Lung microvascular endothelial cell (primary cell): ENCODE results near the gene PC. TPM values are rescaled to one million over a fixed set of nuclear protein-coding genes. Genes with fewer than 3 reads are reported as not detected.

Experiments
- DNase-seq, 2 donors: peaks; one replicate each; pipeline versions ENCODE4 v3.0.0 to v3.0.0-alpha.2; 2010; ENCODE audit warnings: low read depth in 2 of 2
- total RNA-seq: library from RNA; depleted of rRNA; stranded (reverse); fragments of >200 nt; gene quantifications from 2 replicates; pipeline ENCODE4 v1.2.1, GENCODE V29; 2014

PC gene
- total RNA-seq, 1 donor from 2014 or later: 10.5 TPM

DNA sequence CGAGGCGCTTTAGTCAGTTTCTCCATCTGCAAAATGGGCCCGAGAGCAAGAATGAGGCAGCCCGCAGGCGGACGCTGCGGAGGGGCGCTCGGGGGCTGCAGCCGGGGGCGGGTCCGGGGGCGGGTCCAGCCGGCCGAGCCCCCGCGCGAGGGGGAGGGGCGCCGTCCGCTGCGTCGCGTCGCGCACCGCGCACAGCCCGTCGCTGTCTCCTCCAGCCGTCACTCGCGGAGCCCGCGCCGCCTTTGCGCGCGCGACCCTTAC, 282 bp downstream of the PC start:
- DNase-seq: no peak

DNA sequence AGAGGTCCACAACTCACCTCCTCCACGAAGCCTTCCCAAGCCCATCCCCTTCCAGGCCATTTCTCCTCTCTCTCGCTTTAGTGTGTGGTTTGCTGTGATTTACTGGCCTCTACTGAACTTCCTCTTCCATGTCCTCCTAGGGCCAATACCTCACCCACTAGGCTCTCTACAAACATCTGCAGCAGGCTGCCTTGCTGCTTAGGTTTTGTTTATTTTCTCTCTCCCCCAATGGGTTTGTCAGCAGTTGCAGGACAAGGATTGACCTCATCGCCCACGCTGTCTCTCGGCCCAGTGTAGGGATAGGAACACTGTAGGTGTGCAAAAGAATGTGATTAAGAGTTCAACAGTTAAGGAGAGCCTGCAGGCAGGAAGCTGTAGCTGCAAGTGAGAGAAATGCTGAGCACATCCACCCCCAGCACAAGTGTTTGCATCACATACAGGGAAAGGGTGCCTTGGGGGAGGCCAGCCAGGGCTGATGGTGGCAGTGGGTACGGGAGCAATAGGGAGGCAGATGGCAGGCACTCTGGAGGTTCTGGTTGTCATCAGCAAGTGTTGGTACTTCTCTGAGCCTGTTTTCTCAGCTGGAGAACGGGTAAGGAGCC, 1.4 kb downstream of the PC start:
- no peak for DNase-seq

- DNase-seq: no peak
Measured at GRCh38 chr11:66953081-66953833, 4.9 kb downstream of the PC start.

- DNase-seq: peak; percentile 28
Measured at GRCh38 chr11:66951927-66952337, 6.3 kb downstream of the PC start.

DNA sequence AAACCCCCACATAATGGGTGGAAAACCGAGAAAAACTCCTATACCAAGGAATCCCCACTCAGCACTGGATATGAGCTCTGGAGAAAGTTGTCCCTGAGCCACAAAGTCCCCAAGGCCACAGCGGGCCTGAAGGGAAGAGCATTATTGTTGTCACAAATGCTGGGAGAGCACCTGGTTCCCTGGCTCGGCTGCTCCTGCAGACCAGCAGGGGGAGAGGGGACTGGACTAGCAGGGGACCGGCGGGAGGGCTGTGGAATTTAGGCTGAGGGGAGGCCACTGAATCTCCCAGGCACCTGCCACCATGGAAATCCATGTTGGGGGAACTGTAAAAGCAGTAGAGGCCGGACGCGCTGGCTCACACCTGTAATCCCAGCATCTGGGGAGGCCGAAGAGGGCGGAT, 7.0 kb downstream of the PC start:
- no peak for DNase-seq

DNA sequence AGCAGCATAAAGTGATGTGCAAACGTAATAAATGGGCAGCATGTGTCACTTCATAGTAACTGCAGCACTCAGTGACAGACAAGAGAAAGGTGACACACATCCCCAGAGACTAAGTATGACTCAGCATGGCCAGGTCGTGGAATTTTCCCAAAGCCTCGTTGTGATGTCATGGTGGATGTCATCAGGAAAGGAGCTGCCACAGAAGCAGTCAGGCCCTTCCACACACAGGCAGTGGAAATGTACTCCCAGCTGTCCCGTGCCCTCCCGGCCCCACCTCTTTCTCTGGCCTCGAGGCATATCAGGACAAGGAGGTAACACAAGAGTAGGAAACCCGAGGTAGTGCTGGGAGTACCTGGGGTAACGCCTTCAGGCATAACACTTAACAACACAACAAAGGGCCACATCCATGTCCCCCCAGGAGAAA, 8.1 kb downstream of the PC start:
- DNase-seq: peak; percentile 89 to 98

DNA sequence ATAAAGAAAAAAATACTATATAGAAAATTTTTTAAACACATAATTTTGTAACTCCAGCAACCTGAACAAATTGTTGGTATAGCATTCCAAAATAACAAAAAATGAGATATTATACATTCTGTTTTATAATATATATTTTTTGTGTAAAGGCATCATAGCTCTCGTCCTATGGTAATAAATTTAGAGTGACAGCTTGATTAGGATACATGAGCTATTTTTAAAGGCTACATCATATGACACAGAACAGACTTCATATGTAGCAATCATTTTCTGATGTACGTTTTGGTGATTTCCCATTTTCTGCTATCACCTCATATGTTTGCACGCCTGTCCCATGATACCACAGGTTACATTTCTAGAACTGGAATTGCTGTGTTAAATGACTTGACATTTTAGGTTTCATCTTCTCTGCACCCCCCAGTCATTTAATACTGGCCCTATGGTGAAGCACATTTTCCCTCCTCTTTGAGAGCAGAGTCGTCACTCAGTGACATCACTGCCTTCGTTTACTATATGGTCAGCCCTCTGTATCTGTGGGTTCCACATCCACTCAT, 19.5 kb downstream of the PC start:
- no peak for DNase-seq

DNA sequence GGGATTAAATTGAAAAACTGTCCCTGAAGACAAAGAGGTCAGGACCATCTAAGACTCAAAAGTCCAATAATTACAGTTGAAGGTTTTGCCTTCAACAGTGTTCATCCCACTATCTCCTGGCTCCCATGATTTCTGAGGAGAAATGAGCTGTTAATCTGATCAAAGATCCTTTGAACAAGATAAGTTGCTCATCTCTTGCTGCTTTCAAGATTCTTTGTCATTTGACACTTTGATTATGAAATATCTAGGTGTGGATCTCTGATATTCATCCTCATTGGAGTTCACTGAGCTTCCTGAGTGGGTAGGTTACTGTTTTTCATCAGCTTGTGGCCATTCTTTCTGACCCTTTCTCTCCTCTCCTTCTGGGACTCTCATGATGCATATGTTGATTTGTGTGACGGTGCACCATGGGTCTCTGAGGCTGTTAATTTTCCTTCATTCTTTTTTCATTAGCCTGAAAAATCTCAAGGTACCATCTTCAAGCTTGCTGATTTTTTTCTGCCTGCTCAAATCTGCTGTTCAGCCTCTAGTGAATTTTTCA, 20.9 kb downstream of the PC start:
- DNase-seq: no peak

- no peak for DNase-seq
Measured at GRCh38 chr11:66936311-66936711, 21.9 kb downstream of the PC start.

DNA sequence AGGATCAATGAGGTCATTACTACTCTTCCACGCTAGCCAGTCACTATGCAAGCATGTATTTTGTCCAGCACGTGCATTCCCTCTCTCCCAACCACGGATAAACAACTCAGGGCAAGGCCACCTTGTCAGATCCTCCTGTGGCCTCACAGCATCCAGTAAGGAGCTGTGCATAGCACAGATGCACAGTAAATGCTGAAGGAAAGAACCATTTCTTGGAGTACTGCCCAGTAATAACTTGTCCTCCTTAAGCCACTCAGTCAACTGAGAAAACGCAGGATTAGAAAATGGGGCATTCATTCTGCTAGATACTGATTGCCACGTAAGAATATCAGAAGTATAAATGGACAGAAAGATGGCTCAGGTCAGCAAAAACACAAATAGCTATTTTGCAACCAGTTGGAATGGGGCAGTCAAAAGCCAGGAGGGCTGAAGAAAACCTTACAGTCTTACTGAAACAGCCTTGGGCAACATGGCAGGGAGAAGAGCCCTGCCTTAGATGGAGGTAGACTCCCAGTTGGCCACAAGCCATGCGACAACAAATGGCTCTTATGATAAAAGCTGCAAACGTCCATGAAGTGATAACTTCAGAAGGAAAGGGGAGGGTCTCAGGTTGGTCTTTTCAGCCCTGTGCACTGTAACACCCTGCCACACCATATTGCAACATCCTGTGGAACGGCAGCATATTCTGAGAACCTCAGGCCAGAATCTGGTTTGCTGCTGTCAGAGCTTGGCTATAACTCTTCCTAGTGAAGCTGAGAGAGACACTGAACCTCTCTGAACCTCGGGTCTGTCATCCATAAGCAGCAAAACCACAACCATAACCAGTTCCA, 23.0 kb downstream of the PC start:
- DNase-seq: no peak

- DNase-seq: no peak
Measured at GRCh38 chr11:66933531-66933930, 24.7 kb downstream of the PC start.

DNA sequence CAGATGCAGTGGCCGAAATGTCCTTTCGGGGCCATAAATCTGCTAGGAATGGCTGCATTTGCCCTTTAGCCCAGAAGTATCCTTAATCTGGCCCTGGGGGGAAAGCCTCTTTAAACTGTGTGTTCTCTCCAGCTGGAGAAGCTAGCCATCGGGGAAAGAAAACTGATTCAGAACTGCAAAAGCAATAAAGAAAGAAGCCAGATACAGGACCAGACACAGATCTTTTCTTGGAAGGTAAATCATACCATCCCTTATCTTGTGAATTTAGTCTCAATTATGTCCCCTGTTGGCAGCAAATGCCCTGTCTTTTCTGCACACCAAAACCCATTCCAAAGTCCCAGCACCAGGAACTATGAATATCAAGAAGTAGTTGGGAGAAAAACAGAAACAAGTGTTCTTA, 25.6 kb downstream of the PC start:
- DNase-seq: no peak

DNA sequence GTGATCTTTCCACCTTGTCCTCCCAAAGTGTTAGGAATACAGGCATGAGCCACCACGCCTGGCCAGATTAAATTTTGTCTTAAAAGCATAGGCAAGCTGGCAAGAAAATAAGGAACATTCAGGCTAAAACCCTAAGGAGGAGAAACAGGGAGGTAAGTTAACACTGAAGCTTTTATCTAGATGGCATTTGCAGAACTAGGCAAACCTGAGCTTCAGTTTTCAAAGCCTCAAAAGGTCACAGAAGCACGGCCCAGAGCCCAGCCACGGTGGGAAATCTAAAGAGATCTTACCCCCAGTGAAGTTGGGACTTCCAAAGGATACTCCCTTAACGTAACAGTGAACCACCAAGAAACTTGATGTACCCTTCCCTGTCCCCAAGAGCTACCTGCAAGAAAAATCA, 28.4 kb downstream of the PC start:
- no peak for DNase-seq

DNA sequence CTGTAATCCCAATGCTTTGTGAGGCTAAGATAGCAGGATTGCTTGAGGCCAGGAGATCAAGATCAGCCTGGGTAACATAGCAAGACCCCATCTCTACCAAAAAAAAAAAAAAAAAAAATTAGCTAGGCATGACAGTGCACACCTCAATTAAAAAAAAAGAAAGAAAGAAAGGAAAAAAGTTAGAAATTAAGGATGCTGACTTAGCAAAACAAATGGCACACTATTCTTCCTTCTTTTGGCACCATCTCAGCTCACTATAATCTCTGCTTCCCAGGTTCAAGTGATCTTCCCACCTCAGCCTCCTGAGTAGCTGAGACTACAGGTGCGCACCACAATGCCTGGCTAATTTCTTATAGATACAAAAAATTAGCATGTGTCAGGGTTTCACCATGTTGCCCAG, 33.9 kb downstream of the PC start:
- no peak for DNase-seq

DNA sequence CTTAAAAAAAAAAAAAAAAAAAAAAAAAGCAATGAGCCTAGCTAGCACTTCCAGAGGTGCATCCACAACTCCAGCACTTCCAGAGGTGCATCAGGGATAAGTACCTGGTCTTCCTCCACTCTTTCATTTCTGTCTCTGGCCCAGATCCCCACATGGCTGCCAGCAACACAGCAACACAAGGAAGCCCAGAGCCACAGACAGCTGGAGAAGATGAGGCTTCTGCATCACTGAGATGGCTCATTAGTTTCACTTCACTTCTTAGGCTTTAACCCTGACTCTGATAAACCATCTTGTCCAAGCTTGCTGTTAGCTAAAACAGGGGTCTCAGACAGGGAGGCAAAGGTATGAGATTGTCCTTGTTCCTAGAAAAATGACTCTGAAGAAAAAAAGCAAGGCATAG, 35.6 kb downstream of the PC start:
- no peak for DNase-seq

- no peak for DNase-seq
Measured at GRCh38 chr11:66920978-66921784, 37.0 kb downstream of the PC start.

DNA sequence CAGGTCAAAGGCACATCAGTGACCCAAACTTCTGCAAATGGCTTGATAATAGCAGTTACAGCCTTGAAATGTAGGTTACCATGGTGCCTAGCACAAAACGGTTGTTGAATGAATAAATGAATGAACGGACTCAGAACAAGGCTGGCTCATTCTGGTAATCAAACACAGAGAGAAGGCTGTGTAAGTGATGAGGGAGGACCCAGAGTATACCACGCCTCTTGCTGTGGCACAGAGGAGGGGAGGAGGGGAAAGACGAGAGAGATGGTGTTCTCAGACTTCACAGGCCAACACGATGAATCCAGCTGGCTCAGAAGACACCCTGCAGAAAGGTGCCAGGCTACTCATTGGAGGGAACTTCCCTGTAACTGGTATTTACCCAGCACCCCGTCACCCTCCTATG, 38.3 kb downstream of the PC start:
- no peak for DNase-seq

- DNase-seq: no peak
Measured at GRCh38 chr11:66918741-66919140, 39.4 kb downstream of the PC start.

DNA sequence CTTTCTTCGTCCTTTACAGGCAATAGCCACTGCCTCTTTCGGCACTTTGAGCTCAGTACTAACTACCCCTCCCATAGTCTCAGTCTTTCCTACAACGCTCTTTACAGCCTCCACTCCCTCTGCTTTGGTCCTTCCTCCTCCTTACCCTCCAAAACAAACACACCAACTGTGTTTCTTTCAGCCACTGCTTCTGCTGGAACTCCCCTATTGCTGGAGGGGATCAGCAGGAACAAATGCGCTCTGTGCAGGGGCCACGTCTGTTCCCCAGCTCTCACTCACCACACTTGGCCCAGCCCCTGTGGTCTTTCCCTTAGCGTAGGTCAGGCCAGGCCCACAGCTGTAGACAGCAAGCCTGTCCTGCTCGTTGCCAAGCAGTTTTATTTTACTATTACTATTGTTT, 42.3 kb downstream of the PC start:
- no peak for DNase-seq

- no peak for DNase-seq
Measured at GRCh38 chr11:66915046-66915832, 42.9 kb downstream of the PC start.

GRCh38 chr11:66914505-66914904, 43.7 kb downstream of the PC start:
- no peak for DNase-seq
